ENCODE results near the gene ITPKC.

Gene ITPKC

DNA sequence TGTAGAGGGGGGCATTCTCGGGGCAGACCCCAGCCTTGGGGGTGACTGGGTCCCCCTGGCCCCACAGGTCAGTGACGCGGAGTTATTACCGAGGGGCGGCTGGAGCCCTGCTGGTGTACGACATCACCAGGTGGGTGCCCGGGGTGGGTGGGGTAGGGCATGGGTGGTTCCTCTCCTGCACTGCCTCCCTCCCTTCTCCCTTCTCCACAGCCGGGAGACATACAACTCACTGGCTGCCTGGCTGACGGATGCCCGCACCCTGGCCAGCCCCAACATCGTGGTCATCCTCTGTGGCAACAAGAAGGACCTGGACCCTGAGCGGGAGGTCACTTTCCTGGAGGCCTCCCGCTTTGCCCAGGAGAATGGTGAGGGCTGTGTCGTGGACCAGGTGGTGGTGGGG, 66.8 kb downstream of the ITPKC start:
- no peak for TF ChIP-seq SIN3A (IDR thresholded peaks at IDR 0.05; ENCODE audit: borderline replicate concordance, insufficient read depth, low read length)
- no peak for TF ChIP-seq TAF1 (IDR thresholded peaks at IDR 0.05; ENCODE audit: borderline replicate concordance, insufficient read depth, low read length)
- no peak for TF ChIP-seq FOXP2 (optimal IDR thresholded peaks at IDR 0.05; ENCODE audit: borderline replicate concordance, extremely low read depth, extremely low read length, insufficient read depth)
- TF ChIP-seq POLR2AphosphoS5 (IDR thresholded peaks at IDR 0.05; ENCODE audit: low read depth, low read length) = no peak
- TF ChIP-seq REST (IDR thresholded peaks at IDR 0.05; ENCODE audit: insufficient read depth in 1 of 2, low read depth in 2 of 2, low read length in 2 of 2) = no peak

- TF ChIP-seq SIN3A (IDR thresholded peaks at IDR 0.05; ENCODE audit: borderline replicate concordance, insufficient read depth, low read length) = no peak
- TF ChIP-seq FOXP2 (optimal IDR thresholded peaks at IDR 0.05; ENCODE audit: borderline replicate concordance, extremely low read depth, extremely low read length, insufficient read depth) = no peak
- no peak for TF ChIP-seq TAF1 (IDR thresholded peaks at IDR 0.05; ENCODE audit: borderline replicate concordance, insufficient read depth, low read length)
- TF ChIP-seq POLR2AphosphoS5 (IDR thresholded peaks at IDR 0.05; ENCODE audit: low read depth, low read length) = no peak
- TF ChIP-seq REST (IDR thresholded peaks at IDR 0.05; ENCODE audit: insufficient read depth in 1 of 2, low read depth in 2 of 2, low read length in 2 of 2) = no peak
These were observed 68.6 kb downstream of the ITPKC start for GRCh38 chr19:40785526-40785925.

- TF ChIP-seq TAF1 (IDR thresholded peaks at IDR 0.05; ENCODE audit: borderline replicate concordance, insufficient read depth, low read length) (no peak), REST (IDR thresholded peaks at IDR 0.05; ENCODE audit: insufficient read depth in 1 of 2, low read depth in 2 of 2, low read length in 2 of 2) (no peak), FOXP2 (optimal IDR thresholded peaks at IDR 0.05; ENCODE audit: borderline replicate concordance, extremely low read depth, extremely low read length, insufficient read depth) (no peak), POLR2AphosphoS5 (IDR thresholded peaks at IDR 0.05; ENCODE audit: low read depth, low read length) (no peak), SIN3A (IDR thresholded peaks at IDR 0.05; ENCODE audit: borderline replicate concordance, insufficient read depth, low read length) (no peak)
These were observed 69.4 kb downstream of the ITPKC start for GRCh38 chr19:40786060-40787037.
